Measurements from ENCODE around the gene NCK2. TPM values are rescaled to one million over a fixed set of nuclear protein-coding genes. Genes with fewer than 3 reads are reported as not detected.

NCK2 gene
- total and polyA plus RNA-seq, 2 of the 13 experiments (the other 11 are each of a cell fraction or from before 2014, with no cell fraction given) = 14.8 to 23.5 TPM

- TF ChIP-seq ZNF646 (CRISPR knock-in tag; IDR thresholded peaks at IDR 0.05) = 0 out of 2 replicates have a peak, but pooled peaks have one; percentile 32
- TF ChIP-seq ZSCAN31 (CRISPR knock-in tag; IDR thresholded peaks at IDR 0.05; ENCODE audit: low read depth) = no peak
- TF ChIP-seq SIX4 (CRISPR knock-in tag; IDR thresholded peaks at IDR 0.05) = no peak; the same call in 1 of the 2 replicates
- TF ChIP-seq MTERF4 (CRISPR knock-in tag; IDR thresholded peaks at IDR 0.05) = 0 out of 2 replicates have a peak, but pooled peaks have one; percentile 36
- no peak for TF ChIP-seq ZNF329 (CRISPR knock-in tag; IDR thresholded peaks at IDR 0.05; ENCODE audit: low read depth)
- TF ChIP-seq ZNF281 (CRISPR knock-in tag; IDR thresholded peaks at IDR 0.05; ENCODE audit: borderline replicate concordance) = no peak
- TF ChIP-seq TEAD2 (CRISPR knock-in tag; IDR thresholded peaks at IDR 0.05) = no peak
- TF ChIP-seq ZNF564 (CRISPR knock-in tag; IDR thresholded peaks at IDR 0.05) = 0 out of 2 replicates have a peak, but pooled peaks have one; percentile 30
- no peak for TF ChIP-seq ZNF350 (CRISPR knock-in tag; IDR thresholded peaks at IDR 0.05; ENCODE audit: borderline replicate concordance, low read depth)
- peak; percentile 90 for TF ChIP-seq ZFY (CRISPR knock-in tag; IDR thresholded peaks at IDR 0.05)
- 0 out of 2 replicates have a peak, but pooled peaks have one; percentile 47 for TF ChIP-seq ZNF709 (CRISPR knock-in tag; IDR thresholded peaks at IDR 0.05)
- TF ChIP-seq PBX2 (CRISPR knock-in tag; IDR thresholded peaks at IDR 0.05) = no peak
- 0 out of 2 replicates have a peak, but pooled peaks have one; percentile 6 for TF ChIP-seq IRX3 (CRISPR knock-in tag; IDR thresholded peaks at IDR 0.05; ENCODE audit: borderline replicate concordance, low read depth)
- no peak for TF ChIP-seq ZNF704 (CRISPR knock-in tag; IDR thresholded peaks at IDR 0.05; ENCODE audit: borderline replicate concordance)
These were observed at the start of gene NCK2 (continued) for GRCh38 chr2:105744909-105745853.

All from HepG2 (cell line).